ENCODE measurements around the gene TTC22.
A peak's percentile ranks its signal among the peaks of the same experiment; 100 is the strongest.

TTC22 gene

DNA sequence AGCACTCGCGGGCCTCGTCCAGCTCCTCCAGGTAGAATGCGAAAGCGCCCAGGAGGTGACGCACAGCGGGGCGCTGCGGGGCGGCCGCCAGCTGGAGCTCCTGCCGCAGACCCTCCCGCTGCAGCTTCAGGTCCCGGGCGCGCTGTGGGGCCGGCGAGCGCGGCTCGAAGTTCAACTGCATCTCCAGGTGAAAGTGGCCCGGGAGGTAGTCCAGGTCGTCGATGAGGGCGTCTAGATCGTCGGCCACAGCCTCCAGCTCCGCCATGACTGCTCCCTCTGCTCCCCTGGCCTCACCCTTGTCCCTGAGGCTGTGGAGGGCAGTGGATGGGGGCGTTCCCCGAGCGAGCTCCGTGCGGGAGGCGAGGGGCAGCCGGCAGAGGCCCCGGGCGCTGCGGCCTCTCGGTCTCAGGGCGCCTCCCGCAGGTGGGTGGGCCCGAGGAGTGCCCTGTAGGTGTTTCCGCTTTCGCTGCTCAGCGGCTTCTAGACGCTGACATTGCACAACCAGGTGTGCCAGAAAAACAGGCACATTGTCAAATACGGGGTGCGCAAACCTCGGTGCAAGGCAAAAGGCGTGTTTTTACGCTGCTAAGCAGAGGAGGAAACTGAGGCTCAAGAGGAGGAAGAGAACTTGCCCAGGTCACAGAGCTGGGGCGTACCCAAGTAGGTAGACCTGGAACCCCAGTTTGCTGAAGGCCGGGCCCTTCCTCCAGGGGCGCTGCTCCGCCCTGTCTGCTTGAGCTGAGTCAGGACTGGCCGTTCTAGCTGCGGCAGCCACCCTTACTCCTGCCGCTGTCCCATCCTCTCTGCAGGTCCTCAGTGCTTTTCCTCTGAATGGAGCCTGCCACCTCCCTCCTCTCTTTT lies at the start of gene TTC22:
Gene TTC22, minus strand, starts transcription at position 425 of the 861 bp plus-strand sequence. Its CDS starts 160 bp downstream, at position 265.
- DNase-seq (ENCODE audit: low read depth) = peak; percentile 29

DNA sequence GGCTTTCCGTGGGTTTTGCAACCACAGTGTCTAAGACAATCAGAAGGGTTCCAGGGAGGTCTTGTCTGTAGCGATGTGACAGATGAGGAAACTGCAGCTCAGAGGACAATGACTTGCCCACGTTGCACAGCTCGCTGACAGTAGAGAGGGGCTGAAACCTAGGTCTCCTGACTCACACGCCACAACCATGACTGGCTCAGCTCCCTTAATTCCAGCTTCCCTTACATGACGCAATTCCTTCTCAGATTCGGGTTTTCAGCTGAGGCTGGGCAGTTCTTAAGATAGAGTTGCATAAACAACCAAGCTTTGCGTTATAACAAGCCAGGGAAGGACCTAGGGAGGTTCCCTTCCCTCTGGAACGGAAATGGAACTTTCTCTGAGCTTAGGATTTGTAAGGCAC lies 49.6 kb upstream of the TTC22 start:
- no peak for DNase-seq (ENCODE audit: low read depth)

- no peak for DNase-seq (ENCODE audit: low read depth)
These were observed 49.1 kb upstream of the TTC22 start for GRCh38 chr1:54850069-54850730.

DNA sequence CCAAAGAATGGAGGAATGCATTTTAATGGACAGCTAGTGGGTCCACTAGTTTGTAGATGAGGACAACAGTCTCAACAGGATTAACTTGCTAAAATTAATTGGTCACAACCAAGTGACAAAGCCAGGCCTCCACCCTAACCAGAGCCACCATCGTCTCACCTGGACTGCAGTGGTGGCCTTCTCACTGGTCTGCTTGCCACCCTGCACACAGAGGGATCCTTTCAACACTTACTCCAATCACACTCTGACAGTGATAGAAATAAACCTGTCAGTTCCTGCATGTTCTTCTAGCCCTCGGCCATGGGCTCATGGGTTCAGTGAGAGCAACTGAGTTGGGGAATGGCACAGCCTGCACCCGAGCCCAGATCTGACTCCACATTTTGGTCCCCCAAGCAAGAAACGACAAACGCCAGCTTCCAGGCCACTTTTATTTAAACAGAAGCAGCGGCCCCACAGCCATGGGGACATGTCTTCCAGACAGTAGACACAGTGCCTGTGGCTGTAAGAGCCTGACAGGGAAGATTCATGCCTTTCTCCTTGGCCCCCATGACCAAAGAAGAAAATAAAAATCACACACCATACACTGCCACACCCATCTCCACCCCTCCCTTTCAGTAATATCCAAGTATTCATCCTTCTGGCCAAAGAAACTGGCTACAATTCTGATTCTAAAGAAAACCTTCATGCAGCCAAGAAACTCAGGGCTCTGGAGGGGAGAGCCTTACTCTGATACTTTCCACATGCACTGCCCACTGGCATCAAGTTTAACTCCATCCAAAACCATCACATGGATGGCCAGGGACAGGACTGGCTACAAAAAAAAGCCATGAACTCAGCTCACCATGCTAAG lies 48.3 kb upstream of the TTC22 start:
- no peak for DNase-seq (ENCODE audit: low read depth)

- DNase-seq (ENCODE audit: low read depth) = no peak
These were observed 47.2 kb upstream of the TTC22 start for GRCh38 chr1:54848134-54848948.

DNA sequence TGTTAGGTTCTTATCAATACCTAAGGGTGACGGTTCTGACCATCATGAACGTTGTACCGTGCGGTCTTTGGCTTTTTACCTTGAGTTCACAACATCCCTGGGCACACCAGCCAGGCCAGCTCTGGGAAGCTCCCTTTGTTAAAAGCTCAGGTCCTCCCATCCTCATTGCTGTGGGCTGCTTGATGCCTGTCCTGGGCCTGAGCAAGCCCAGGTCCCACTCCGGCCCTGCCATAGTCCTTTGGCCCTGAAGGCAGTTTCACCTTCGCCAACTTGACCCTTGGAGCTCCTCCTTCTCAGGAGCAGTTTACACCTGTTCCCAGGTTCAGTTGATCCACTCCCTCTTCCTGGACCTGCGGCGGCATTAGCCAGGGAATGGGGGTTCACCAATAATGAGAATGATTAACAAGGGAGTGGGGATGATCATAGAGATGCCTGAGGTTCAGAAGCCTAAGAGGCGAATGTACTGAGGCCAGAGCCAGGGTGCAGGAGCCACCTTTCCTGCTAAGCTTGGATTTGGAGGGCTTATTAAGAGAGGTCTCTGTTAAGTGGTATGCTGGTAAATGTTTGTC lies 45.7 kb upstream of the TTC22 start:
- no peak for DNase-seq (ENCODE audit: low read depth)

GRCh38 chr1:54846301-54846700 lies 45.2 kb upstream of the TTC22 start:
- no peak for DNase-seq (ENCODE audit: low read depth)

DNA sequence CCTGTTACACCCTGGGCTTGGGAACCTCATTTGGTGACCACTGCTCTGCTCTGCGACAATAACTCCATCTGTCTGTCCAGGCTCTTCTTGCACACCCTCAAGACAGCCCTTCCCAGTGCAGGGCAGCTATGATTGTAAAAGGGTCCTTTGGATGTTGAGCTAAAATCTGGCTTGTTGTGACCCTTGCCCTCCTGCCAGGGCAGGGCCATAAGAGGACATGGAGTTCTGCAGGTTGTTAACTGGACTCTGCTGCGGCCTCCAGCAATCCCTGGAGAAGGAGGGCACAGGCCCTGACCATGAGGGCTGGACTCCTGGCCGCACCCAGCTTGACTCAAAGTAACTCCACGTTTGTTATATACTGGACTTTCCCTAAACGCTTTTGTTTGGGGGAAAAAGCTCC lies 44.6 kb upstream of the TTC22 start:
- no peak for DNase-seq (ENCODE audit: low read depth)

DNA sequence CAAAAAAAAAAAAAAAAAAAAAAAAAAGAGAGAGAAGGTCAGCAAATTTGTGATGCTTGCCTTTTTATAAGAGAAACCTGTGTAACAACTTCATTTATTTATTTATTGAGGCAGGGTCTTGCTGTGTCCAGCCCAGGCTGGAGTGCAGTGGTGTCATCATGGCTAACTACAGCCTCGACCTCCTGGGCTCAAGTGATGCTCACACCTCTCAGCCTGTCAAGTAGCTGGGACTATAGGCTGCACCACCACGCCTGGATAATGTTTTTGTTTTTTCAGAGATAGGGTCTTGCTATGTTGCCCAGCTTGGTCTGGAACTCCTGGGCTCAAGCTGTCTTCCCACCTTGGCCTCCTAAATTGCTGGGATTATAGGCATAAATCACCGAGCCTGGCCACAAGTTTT lies 43.4 kb upstream of the TTC22 start:
- DNase-seq (ENCODE audit: low read depth) = no peak

- DNase-seq (ENCODE audit: low read depth) = no peak
These were observed 42.3 kb upstream of the TTC22 start for GRCh38 chr1:54843449-54843848.

GRCh38 chr1:54842963-54843362 lies 41.8 kb upstream of the TTC22 start:
- no peak for DNase-seq (ENCODE audit: low read depth)

DNA sequence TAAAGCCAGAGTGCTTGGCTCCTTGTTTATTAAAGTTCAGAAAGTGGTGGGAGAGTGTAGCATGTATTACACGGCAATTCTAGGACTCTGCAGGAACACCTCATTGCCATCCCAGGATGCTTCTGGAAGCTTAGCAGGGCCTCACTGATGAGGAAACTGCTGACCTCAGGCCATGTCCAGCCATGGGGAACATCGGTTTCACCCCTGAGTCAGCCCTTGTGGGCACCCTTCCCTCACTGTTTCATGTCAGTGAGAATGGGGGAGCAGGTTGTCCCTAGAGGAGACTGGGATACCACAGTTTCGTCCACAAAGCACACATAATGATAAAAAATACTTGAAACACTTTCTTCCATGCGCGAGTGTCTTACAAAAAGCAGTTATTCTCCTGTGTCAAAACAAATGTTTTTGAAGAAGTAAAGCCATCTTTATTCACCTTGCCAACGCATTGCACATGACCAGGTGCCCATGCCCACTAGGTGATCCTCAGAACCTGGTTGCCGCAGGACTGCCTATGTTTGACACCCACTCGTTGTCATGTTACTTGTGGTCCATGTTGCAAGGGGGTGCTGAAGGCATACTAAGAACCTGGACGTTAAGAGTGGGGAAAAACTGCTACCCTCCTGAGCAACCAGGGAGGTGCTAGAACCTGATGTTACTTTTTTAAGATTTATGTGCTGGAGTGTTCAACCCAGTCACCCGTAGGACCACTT lies 41.2 kb upstream of the TTC22 start:
- no peak for DNase-seq (ENCODE audit: low read depth)

DNA sequence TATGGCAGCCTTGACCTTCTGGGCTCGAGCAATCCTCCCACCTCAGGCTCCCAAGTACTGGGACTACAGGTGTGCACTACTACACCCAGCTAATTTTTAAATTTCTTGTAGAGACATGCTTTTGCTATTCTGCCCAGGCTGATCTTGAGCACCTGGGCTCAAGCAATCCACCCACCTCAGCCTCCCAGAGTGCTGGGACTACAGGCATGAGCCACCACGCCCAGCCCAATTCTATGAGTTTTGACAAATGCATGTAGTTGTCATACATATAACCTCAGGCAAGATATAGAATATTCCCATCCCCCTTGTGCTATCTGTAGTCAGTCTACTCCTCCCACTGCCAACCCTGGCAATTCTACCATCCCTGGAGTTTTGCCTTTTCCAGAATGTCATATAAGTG lies 38.7 kb upstream of the TTC22 start:
- no peak for DNase-seq (ENCODE audit: low read depth)

DNA sequence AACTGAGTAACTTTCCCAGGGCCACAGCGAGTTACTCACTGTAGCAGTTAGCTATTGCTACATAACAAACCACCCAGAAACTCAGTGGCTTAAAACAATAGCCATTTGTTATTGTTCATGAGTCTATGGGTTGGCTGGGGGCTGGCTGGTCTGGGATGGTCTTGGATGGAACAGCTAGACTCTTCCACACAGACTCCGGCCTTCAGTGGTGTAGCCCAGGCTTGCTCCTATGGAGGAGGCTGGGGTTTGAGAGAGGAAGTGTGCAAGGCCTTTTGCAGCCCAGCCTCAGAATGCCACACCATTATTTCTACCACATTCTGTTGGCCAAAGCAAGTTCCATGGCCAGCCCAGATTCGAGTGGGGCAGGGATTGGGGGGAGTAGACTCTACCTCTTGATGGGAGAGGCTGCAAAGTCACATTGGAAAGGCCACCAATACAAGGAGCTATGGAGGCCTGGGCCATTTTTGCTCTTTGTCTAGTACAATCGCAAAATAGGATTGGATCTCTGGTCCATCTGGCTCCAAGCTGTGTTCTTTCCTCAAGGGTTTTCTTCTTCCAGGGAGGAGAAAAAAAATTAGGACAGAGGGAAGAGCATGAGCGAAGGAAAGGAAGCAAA lies 37.5 kb upstream of the TTC22 start:
- no peak for DNase-seq (ENCODE audit: low read depth)

DNA sequence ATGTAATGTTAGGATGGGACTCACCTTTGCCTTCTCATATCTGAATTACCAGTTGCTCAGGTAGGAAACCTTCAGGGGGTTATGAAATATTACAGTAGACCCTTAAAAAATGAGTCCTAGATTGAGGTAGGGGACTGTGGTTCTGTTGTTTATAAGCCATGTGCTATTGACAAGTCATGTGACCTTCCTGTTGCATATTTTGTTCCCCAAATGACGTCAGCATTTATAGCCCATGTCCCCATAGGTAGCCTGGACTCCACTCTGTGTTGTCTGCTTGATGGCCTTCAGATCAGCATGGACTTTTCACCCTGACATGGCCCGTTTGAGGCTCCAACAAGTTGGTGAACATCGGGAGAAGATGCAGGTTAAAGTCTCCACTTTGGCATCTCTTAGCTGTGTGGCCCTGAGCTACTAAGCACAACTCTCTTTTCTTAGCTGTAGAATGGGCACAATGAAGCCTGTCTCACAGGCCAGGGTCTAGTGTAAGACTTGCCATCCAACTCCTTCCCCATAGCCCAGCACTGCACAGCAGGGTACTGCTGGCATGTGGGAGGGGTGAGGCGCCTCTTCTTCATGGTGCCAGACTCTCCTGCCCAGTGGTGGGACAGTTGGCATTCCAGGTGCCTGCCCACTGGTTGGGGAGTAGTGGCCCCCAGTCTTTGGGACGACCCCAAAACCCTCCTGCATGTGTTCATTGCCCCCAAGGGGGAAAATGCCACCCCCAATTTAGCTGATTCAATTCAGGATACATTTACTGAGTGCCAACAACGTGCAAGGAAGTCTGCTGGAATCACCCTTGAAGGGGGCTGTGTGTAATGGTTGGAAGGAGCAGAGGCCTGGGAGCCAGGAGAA lies 36.1 kb upstream of the TTC22 start:
- no peak for DNase-seq (ENCODE audit: low read depth)

DNA sequence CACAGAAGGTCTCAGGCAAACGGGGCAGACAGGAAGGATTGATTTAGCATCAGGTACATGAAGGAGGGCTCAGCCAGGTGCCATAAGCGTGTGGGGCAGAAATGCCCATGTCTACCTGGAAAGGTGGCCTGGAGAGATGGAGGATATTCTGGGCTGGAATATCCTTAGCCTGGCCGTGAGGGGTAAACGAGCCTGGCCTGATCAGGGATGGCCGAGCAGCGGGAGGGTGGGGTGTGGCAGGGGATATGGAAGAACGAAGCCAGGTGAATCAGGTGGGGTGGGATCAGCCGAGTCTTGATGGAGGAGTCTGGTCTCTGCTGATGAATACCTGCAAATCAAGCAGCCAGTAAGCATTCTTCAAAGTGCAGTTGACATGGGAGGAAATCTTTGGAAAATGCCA lies 35.5 kb upstream of the TTC22 start:
- DNase-seq (ENCODE audit: low read depth) = no peak

GRCh38 chr1:54835970-54836369 lies 34.8 kb upstream of the TTC22 start:
- DNase-seq (ENCODE audit: low read depth) = no peak

DNA sequence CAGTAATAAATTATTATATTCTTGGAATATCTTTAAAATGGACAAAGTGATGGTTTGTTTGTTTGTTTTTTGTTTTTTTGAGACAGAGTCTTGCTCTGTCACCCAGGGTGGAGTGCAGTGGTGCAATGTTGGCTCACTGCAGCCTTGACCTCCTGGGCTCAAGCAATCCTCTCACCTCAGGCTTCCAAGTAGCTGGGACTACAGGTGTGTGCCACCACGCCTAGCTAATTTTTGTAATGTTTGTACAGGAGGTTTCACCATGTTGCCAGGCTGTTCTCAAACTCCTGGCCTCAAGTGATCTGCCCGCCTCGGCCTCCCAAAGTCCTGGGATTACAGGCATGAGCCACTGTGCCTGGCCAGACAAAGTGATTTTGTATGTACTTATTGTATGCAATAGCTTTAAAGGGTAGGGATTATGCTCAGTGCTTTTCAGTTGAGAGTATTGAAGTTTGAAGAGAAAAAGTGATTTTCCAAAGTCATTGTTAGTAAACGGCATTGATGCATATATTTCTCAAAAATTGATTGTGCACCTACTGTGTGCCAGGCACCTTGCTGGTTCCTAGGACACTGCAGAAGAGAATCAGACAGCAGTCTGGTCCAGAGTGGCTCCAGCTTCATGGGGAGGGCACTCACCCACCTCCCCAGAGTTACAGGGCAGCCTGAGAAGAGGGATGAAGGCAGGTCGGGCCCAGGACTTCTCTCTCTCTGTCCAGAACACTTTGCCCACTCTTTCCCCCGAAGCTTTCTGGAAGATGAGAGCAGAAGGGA lies 34.2 kb upstream of the TTC22 start:
- no peak for DNase-seq (ENCODE audit: low read depth)

All from stimulated activated CD8-positive, alpha-beta memory T cell treated with anti-CD3 and anti-CD28 coated beads, Interleukin-7, amount 100 ng/mL, for 24 hours (primary cell).